T-cell (primary cell): ENCODE measurements around the gene XKR7. TPM values are rescaled to one million over a fixed set of nuclear protein-coding genes. Genes with fewer than 3 reads are reported as not detected.

Experiments used
- ATAC-seq, 4 experiments: fragments of 200-7000 bp in 3 of 4; fragments of 150-1000 bp in 1 of 4; cut with Tn5 transposase; replicated peaks in 1 of 4; 1 replicate in 3 of 4; 2 replicates in 1 of 4; pipeline ENCODE4 v1.10.0; 2021; ENCODE audit warnings: moderate library complexity in 3 of 4, mild to moderate bottlenecking in 2 of 4, moderate number of reproducible peaks in 1 of 4
- CTCF ChIA-PET, 2 donors: fragments of 300-600 bp; sonication (Branson Sonifier 250); formaldehyde crosslinking; loops; one replicate each; lab custom pipeline; 2022; ENCODE audit warnings: antibody characterized with exemption in 2 of 2; lab: Charles Lee
- POLR2A ChIA-PET, 2 donors: fragments of 300-600 bp; sonication (Branson Sonifier 250); formaldehyde crosslinking; loops; one replicate each; lab custom pipeline; 2022; ENCODE audit warnings: antibody characterized with exemption in 2 of 2; lab: Charles Lee
- DNase-seq, 35 experiments: peaks; one replicate each; pipeline versions ENCODE4 v3.0.0 to v3.0.0-alpha.2; 2013 to 2023
- H3K27ac ChIP-seq: one replicate; pipeline ENCODE4 v1.5.1; 2013; ENCODE audit warnings: low read length
- H3K27me3 ChIP-seq, 2 experiments: replicated peaks in 1 of 2; 1 replicate in 1 of 2; 2 replicates in 1 of 2; pipeline versions ENCODE4 v1.6.1 to v1.7.0; 2013; ENCODE audit warnings: low read length in 1 of 2, mixed read lengths in 1 of 2; ENCODE audit not compliant: control insufficient read depth in 2 of 2, insufficient read depth in 2 of 2; ENCODE audit errors: extremely low read depth in 1 of 2
- H3K36me3 ChIP-seq, 2 donors: 1 replicate in 1 of 2; 2 replicates in 1 of 2; pipeline versions ENCODE4 v1.6.1 to v1.7.0; 2013; ENCODE audit warnings: low read length in 1 of 2; ENCODE audit not compliant: control insufficient read depth in 2 of 2, insufficient read depth in 1 of 2; ENCODE audit errors: extremely low read depth in 1 of 2
- H3K4me1 ChIP-seq, 2 experiments: 1 replicate in 1 of 2; 2 replicates in 1 of 2; pipeline versions ENCODE4 v1.6.1 to v1.7.0; 2013; ENCODE audit warnings: low read length in 2 of 2, mixed read lengths in 1 of 2; ENCODE audit not compliant: insufficient read depth in 2 of 2, control insufficient read depth in 1 of 2; ENCODE audit errors: extremely low read depth in 1 of 2
- H3K4me3 ChIP-seq, 2 donors: 1 replicate in 1 of 2; 2 replicates in 1 of 2; pipeline versions ENCODE4 v1.5.1 to v1.7.0; 2013; ENCODE audit warnings: mild to moderate bottlenecking in 2 of 2, low read length in 1 of 2, moderate library complexity in 1 of 2; ENCODE audit not compliant: control insufficient read depth in 1 of 2; ENCODE audit errors: extremely low read depth in 1 of 2
- H3K9me3 ChIP-seq: 2 replicates; pipeline ENCODE4 v1.7.0; 2013
- H3K27ac Mint-ChIP-seq, 2 donors: one replicate each; pipeline ENCODE4 v1.8.0; 2020 to 2021; ENCODE audit warnings: mild to moderate bottlenecking in 2 of 2, mixed read lengths in 2 of 2
- H3K27me3 Mint-ChIP-seq, 2 donors: one replicate each; pipeline ENCODE4 v1.8.0; 2021 to 2022; ENCODE audit warnings: mixed read lengths in 2 of 2
- H3K36me3 Mint-ChIP-seq: one replicate; pipeline ENCODE4 v1.8.0; 2021; ENCODE audit warnings: mixed read lengths
- H3K4me1 Mint-ChIP-seq, 3 donors: one replicate each; pipeline ENCODE4 v1.8.0; 2020 to 2022; ENCODE audit warnings: mixed read lengths in 3 of 3, mild to moderate bottlenecking in 1 of 3
- H3K4me3 Mint-ChIP-seq, 3 donors: one replicate each; pipeline ENCODE4 v1.8.0; 2020 to 2022; ENCODE audit warnings: mild to moderate bottlenecking in 3 of 3, mixed read lengths in 3 of 3, moderate library complexity in 3 of 3
- H3K9me3 Mint-ChIP-seq, 3 donors: one replicate each; pipeline ENCODE4 v1.8.0; 2020 to 2022; ENCODE audit warnings: mixed read lengths in 3 of 3
- WGBS: methylation state at CpG from one replicate; pipeline ENCODE4 v1.1.5; 2013; ENCODE audit warnings: missing lambda C conversion rate; ENCODE audit not compliant: insufficient coverage; 5-methylcytosine and 5-hydroxymethylcytosine counted together
- total RNA-seq, 35 experiments: library from RNA in 6 of 35; stranded (reverse) in 6 of 35; fragments of 120-200 nt in 1 of 35; gene quantifications; one replicate each; pipeline versions ENCODE4 v1.2.1 to v1.2.4 and lab custom pipeline; 2013 to 2026

Gene XKR7
- total RNA-seq, 5 donors from 2014 or later (not counting 1 experiment from before 2014, with no cell fraction given): not detected

DNA sequence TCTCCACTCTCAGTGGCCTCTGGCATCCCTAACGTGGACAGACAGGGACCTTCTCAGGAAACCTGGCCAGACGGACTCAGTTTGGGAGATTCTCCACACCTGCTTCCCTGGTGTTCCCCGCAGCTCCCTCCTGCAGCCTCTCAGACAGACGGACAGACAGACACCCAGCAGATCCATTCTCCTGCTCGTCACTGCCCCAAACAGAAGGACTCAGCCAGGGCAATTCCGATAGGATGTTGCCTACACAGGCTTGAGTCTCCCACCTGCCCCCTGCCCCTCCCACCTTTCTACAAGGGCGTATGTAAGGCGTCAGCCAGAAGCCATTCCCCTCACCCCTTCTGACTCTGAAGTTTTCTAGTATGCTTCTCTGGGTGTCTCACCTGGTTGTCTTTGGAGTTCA is 42.7 kb downstream of the XKR7 start:
- H3K27ac Mint-ChIP-seq: no peak overlapping the region
- CTCF ChIA-PET: no interaction called here

DNA sequence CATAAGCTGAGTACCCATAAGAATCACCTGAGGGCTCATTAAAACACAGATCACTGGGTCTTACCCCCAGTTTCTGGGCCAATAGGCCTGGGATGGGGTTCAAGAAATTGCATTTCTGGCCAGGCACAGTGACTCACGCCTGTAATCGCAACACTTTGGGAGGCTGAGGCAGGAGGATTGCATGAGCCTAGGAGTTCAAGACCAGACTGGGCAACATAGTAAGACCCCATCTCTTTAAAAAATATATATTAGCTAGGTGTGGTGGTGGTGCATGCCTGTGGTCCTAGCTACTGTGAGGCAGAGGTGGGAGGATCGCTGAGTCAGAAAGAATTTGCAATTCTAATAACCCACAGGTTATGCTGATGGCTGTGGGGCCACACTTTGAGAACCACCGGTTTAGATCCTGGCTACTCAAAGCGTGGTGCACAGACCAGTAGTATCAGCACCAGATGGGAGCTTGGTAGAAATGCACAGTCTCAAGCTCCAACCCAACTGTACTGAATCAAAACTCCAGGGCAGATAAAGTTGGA is 44.3 kb downstream of the XKR7 start:
- H3K4me3 ChIP-seq: no peak overlapping the region
- H3K27ac ChIP-seq: no peak overlapping the region
- ChIA-PET CTCF (no interaction called here), POLR2A (no interaction called here)
- no peaks in the 10 kb centered on the region for H3K9me3 ChIP-seq
- DNase-seq: no peak
- no peaks in the 10 kb centered on the region for H3K9me3 Mint-ChIP-seq
- 80% methylated on average over 1 of the region's 5 CpGs for WGBS
- no peak overlapping the region for H3K27ac Mint-ChIP-seq
- ATAC-seq: no peak
- peaks cover 31 to 33% of the 10 kb centered on the region in 2 donors for H3K27me3 Mint-ChIP-seq
- peaks cover 0 to 3% of the 10 kb centered on the region in 2 experiments for H3K4me1 ChIP-seq
- H3K27me3 ChIP-seq: peaks cover 4 to 52% of the 10 kb centered on the region in 2 experiments
- peaks cover 0 to 6% (median 5%) of the 10 kb centered on the region in 3 donors for H3K4me1 Mint-ChIP-seq
- H3K36me3 Mint-ChIP-seq: no peaks in the 10 kb centered on the region
- H3K36me3 ChIP-seq: no peaks in the 10 kb centered on the region
- no peak overlapping the region for H3K4me3 Mint-ChIP-seq

More for the DNA sequence above, 42.7 kb downstream of the XKR7 start:
- Mint-ChIP-seq H3K27me3 (peaks cover 21 to 23% of the 10 kb centered on the region in 2 donors), H3K4me1 (peaks cover 0 to 6% (median 3%) of the 10 kb centered on the region in 3 donors), H3K36me3 (no peaks in the 10 kb centered on the region), H3K9me3 (no peaks in the 10 kb centered on the region), H3K4me3 (no peak overlapping the region)
- ATAC-seq: no peak
- no peak for DNase-seq
- Histone ChIP-seq H3K4me3 (no peak overlapping the region), H3K36me3 (no peaks in the 10 kb centered on the region), H3K4me1 (peaks cover 0 to 3% of the 10 kb centered on the region in 2 experiments), H3K27me3 (peaks cover 3 to 39% of the 10 kb centered on the region in 2 experiments), H3K9me3 (no peaks in the 10 kb centered on the region), H3K27ac (no peak overlapping the region)
- 69% methylated on average over 6 of the region's 8 CpGs for WGBS
- POLR2A ChIA-PET: no interaction called here

DNA sequence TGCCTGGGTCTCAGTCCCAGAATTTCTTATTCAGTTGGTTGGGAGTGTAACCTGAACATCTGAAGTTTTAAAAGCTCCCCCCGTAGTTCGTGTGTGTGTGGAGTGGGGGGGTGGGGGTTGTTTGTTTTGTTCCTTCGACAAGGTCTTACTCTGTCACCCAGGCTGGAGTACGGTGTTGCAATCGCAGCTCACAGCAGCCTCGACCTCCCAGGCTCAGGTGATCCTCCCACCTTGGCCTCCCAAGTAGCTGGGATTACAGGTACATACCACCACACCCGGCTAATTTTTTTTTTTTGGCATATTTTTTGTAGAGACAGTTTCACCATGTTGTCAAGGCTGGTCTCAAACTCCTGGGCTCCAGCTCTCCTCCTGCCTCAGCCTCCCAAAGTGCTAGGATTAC is 45.4 kb downstream of the XKR7 start:
- peaks cover 0 to 7% of the 10 kb centered on the region in 2 experiments for H3K4me1 ChIP-seq
- no peak overlapping the region for H3K4me3 ChIP-seq
- ATAC-seq (no peak), DNase-seq (no peak)
- H3K27ac ChIP-seq: no peak overlapping the region
- H3K36me3 ChIP-seq: no peaks in the 10 kb centered on the region
- H3K27me3 ChIP-seq: peaks cover 7 to 56% of the 10 kb centered on the region in 2 experiments
- peaks cover 37 to 42% of the 10 kb centered on the region in 2 donors for H3K27me3 Mint-ChIP-seq
- H3K27ac Mint-ChIP-seq: no peak overlapping the region
- no peaks in the 10 kb centered on the region for H3K36me3 Mint-ChIP-seq
- H3K9me3 ChIP-seq: no peaks in the 10 kb centered on the region
- WGBS: 47% methylated on average over 2 of the region's 7 CpGs
- H3K4me3 Mint-ChIP-seq: no peak overlapping the region
- no peaks in the 10 kb centered on the region for H3K9me3 Mint-ChIP-seq
- ChIA-PET CTCF (no interaction called here), POLR2A (no interaction called here)
- H3K4me1 Mint-ChIP-seq: peaks cover 7 to 9% (median 8%) of the 10 kb centered on the region in 3 donors

DNA sequence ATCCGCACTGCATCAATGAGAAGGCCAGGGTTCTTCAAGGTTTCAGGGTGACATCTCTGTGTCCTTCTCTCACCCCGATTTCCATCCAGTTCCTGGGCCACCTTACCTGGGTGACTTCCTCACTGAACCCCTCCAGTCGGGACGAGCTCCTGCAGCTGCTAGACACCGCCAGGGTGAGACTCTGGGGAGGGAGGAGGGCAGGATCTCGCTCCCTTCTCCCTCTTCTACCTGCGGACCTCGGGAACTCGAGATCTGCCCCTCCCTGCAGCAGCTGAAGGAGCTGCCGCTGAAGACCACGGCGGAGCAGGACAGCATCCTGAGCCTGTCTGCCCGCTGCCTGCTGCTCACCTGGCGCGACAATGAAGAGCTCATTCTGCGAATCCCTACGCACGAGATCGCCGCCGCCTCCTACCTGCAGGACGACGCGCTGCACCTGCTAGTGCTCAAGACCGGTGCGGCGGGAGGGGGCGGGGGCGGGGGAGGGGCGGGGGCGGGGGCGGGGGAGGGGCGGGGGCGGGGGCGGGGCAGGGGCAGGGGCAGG is 49.8 kb downstream of the XKR7 start:
- no peaks in the 10 kb centered on the region for H3K9me3 ChIP-seq
- H3K4me1 ChIP-seq: peaks cover 0 to 23% of the 10 kb centered on the region in 2 experiments
- CTCF ChIA-PET: interaction anchor here (0.6 to 1.5 kb wide), 9 partner anchors 10 to 450 kb away, joined by 3 to 6 read pairs (median 3); partner anchors contain the start of gene PDRG1 (in 1 of the 2)
- Mint-ChIP-seq H3K4me3 (peak overlapping the region; percentile 73 to 79 (median 73)), H3K4me1 (peaks cover 19 to 26% (median 24%) of the 10 kb centered on the region in 3 donors), H3K9me3 (no peaks in the 10 kb centered on the region), H3K27ac (no peak overlapping the region), H3K27me3 (peaks cover 60 to 69% of the 10 kb centered on the region in 2 donors), H3K36me3 (no peaks in the 10 kb centered on the region)
- H3K4me3 ChIP-seq: no peak overlapping the region
- ATAC-seq (peak; percentile 67 to 79 (median 72)), DNase-seq (peak in 33 of 35 experiments; percentile 25 to 74 (median 51))
- POLR2A ChIA-PET: no interaction called here
- no peaks in the 10 kb centered on the region for H3K36me3 ChIP-seq
- 7% methylated on average over 9 of the region's 35 CpGs for WGBS
- peaks cover 10 to 58% of the 10 kb centered on the region in 2 experiments for H3K27me3 ChIP-seq
- H3K27ac ChIP-seq: no peak overlapping the region

DNA sequence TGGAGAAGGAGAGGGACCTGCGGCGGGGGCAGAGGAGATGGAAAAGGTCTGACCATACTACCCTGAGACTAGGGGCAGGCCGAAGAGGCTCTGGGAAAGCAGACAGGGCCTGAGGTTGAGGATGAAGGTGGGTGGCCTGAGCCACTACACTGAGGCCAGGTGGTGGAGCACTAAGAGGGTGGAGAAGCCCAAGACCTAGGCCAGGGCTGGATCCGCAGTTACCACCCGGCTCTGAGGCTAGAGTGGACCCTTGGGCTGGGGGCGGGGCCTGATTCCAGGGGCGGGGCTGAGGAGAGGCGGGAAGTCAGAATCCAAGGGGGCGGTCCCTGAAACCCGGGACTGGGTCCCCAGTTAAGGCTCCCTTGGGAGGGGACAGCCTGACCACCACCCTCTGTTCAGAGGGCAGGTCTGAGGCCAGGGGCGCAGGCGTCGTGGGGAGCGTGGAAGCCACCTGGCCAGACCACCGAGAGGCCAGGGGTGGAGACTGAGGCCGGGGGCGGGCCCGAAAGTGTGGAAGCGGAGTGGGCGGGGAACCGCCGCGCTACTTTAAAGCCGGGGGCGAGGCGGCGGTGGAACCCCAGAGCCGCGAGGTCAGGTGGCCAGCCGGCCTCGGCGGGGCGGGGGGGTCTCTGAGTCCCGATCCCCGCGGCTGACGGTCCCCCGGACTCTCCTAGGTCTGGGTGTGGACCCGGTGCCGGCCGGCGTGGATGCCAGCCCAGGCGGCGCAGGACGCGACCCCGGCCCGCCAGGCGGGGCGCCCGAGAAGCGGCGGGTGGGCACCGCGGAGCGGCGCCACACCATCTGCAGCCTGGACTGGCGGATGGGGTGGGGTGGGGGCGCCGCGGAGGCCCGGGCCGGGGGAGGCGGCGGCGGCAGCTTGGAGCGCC is 50.6 kb downstream of the XKR7 start:
- peaks cover 67 to 77% of the 10 kb centered on the region in 2 donors for H3K27me3 Mint-ChIP-seq
- H3K36me3 Mint-ChIP-seq: no peaks in the 10 kb centered on the region
- no peak overlapping the region for H3K27ac Mint-ChIP-seq
- 1% methylated on average over 66 of the region's 67 CpGs for WGBS
- Histone ChIP-seq H3K27ac (no peak overlapping the region), H3K4me1 (peaks cover 0 to 23% of the 10 kb centered on the region in 2 experiments), H3K27me3 (peaks cover 10 to 63% of the 10 kb centered on the region in 2 experiments), H3K36me3 (no peaks in the 10 kb centered on the region), H3K9me3 (no peaks in the 10 kb centered on the region), H3K4me3 (peak overlapping the region; percentile 46 to 49)
- peak overlapping the region; percentile 73 to 79 (median 76) for H3K4me3 Mint-ChIP-seq
- CTCF ChIA-PET: interaction anchor here (0.6 to 1.5 kb wide), 6 partner anchors 11 to 449 kb away, joined by 3 to 5 read pairs (median 3); partner anchors contain the start of gene PDRG1 (in 1 of the 2)
- DNase-seq (peak in 28 of 35 experiments; percentile 12 to 54 (median 29)), ATAC-seq (peak; percentile 54 to 66 (median 60))
- POLR2A ChIA-PET: no interaction called here
- no peaks in the 10 kb centered on the region for H3K9me3 Mint-ChIP-seq
- H3K4me1 Mint-ChIP-seq: peaks cover 19 to 26% (median 24%) of the 10 kb centered on the region in 3 donors

DNA sequence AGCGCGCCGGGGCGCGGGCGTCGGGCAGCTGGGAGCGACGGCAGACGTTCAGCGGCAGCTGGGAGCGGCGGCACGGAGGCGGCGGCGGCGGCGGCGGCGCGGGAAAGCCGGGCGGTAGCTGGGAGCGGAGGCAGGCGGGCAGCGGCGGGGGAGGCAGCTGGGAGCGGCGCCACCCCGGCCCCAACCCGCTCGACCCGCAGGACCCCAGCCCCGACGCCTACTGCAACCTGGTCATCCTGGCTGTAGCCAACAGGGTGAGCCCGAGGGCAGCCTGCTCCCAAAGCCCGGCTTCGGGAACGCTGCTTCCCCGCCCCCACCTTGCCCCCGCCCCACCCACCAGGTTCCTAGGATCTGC is 51.2 kb downstream of the XKR7 start:
- peaks cover 10 to 64% of the 10 kb centered on the region in 2 experiments for H3K27me3 ChIP-seq
- CTCF ChIA-PET: no interaction called here
- H3K4me3 ChIP-seq: no peak overlapping the region

More for the DNA sequence above, 51.2 kb downstream of the XKR7 start:
- no peaks in the 10 kb centered on the region for H3K9me3 Mint-ChIP-seq
- ATAC-seq (no peak), DNase-seq (no peak)
- H3K27ac Mint-ChIP-seq: no peak overlapping the region
- H3K4me3 Mint-ChIP-seq: peak overlapping the region; percentile 76 to 89 (median 79)
- no peak overlapping the region for H3K27ac ChIP-seq
- H3K9me3 ChIP-seq: no peaks in the 10 kb centered on the region
- WGBS: under 1% methylated on average over 41 of the region's 42 CpGs
- H3K4me1 ChIP-seq: peaks cover 0 to 23% of the 10 kb centered on the region in 2 experiments
- H3K36me3 Mint-ChIP-seq: no peaks in the 10 kb centered on the region
- H3K36me3 ChIP-seq: no peaks in the 10 kb centered on the region
- peaks cover 19 to 26% (median 24%) of the 10 kb centered on the region in 3 donors for H3K4me1 Mint-ChIP-seq
- POLR2A ChIA-PET: no interaction called here
- H3K27me3 Mint-ChIP-seq: peaks cover 73 to 83% of the 10 kb centered on the region in 2 donors
